H1 (cell line): Measurements from ENCODE around the gene DEFB131A.
"Not testable (repeated sequence)": the region's sequence is repeated elsewhere in the genome, so short reads cannot be mapped to it uniquely, and the experiment has no call there.

ENCODE experiments used
- EZH2 ChIP-seq: fragments of 200-600 bp; sonication (generic); IDR thresholded peaks from 2 replicates; pipeline ENCODE4 v1.7.1; 2012; ENCODE audit warnings: low read depth, mild to moderate bottlenecking, moderate library complexity, low read length, inconsistent platforms; ENCODE audit not compliant: severe bottlenecking
- POLR2A ChIP-seq, 2 experiments: IDR thresholded peaks; 1 replicate in 1 of 2; 2 replicates in 1 of 2; pipeline ENCODE4 v1.6.1; 2011; ENCODE audit warnings: low read depth in 2 of 2, low read length in 2 of 2, mild to moderate bottlenecking in 2 of 2; ENCODE audit errors: control extremely low read depth in 1 of 2
- RAD21 ChIP-seq, 2 experiments: IDR thresholded peaks in 1 of 2; conservative IDR thresholded peaks in 1 of 2; 2 replicates each; pipeline ENCODE4 v1.6.1; 2011; ENCODE audit warnings: low read depth in 2 of 2, low read length in 2 of 2, improper control_type of control experiment in 1 of 2, inconsistent platforms in 1 of 2, mild to moderate bottlenecking in 1 of 2, moderate library complexity in 1 of 2
- TAF1 ChIP-seq: IDR thresholded peaks from 2 replicates; pipeline ENCODE4 v1.6.1; 2011; ENCODE audit warnings: mild to moderate bottlenecking, low read depth, low read length
- TF ChIP-seq, protein P1 (sequence below), 3 experiments: IDR thresholded peaks; 1 replicate in 2 of 3; 2 replicates in 1 of 3; pipeline versions ENCODE4 v1.5.1 to v1.6.1; 2011; ENCODE audit warnings: low read length in 3 of 3, mild to moderate bottlenecking in 3 of 3, inconsistent platforms in 2 of 3, low read depth in 1 of 3, moderate library complexity in 1 of 3; ENCODE audit not compliant: insufficient read depth in 1 of 3; ENCODE audit errors: control extremely low read depth in 1 of 3

DNA sequence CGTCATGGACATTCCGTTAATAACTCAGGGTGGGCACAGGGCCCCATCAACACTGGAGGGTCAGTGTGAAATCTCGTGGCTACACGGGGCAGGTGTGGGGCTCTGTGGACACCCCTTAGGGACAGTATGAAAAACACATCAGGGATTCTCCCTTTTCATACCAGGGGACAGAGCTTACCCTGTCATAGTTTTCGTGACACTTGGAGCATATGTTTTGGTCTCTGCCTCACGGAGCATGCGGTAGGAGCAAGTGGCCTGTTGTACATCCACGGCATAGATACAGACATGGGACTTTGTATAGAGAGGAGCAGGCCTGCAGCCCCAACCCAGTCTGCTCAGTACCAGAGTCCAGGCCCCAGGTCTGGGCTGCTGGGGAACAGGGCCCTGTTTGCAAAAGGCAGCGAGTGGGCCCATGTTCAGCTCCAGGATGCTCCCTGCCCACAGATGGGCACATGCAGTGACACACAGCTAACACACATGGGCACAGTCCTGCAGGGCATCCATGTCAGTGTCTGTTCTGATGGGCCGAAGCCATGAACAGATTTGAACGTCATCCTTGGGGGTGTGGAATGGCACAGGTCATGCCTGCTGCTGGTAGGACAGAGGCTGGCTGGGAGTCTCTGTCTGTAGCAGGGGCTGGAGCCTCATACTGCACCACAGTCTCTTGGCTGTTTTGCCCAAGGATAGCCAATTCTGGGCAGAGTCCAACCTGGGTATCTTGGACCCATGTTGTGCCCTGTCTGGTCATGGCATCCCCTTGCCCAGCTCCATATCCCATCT is 50.2 kb downstream of the DEFB131A start:
- TF ChIP-seq RAD21 (IDR thresholded peaks at IDR 0.05 in 1 of 2, conservative IDR thresholded peaks at IDR 0.05 in 1 of 2; ENCODE audit: low read depth in 2 of 2, low read length in 2 of 2); EZH2; POLR2A (IDR thresholded peaks at IDR 0.05; ENCODE audit: control extremely low read depth in 1 of 2, low read depth in 2 of 2, low read length in 2 of 2); TAF1: not testable (repeated sequence)
- TF ChIP-seq, protein P1, sequence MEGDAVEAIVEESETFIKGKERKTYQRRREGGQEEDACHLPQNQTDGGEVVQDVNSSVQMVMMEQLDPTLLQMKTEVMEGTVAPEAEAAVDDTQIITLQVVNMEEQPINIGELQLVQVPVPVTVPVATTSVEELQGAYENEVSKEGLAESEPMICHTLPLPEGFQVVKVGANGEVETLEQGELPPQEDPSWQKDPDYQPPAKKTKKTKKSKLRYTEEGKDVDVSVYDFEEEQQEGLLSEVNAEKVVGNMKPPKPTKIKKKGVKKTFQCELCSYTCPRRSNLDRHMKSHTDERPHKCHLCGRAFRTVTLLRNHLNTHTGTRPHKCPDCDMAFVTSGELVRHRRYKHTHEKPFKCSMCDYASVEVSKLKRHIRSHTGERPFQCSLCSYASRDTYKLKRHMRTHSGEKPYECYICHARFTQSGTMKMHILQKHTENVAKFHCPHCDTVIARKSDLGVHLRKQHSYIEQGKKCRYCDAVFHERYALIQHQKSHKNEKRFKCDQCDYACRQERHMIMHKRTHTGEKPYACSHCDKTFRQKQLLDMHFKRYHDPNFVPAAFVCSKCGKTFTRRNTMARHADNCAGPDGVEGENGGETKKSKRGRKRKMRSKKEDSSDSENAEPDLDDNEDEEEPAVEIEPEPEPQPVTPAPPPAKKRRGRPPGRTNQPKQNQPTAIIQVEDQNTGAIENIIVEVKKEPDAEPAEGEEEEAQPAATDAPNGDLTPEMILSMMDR (IDR thresholded peaks at IDR 0.05; ENCODE audit: control extremely low read depth in 1 of 3, insufficient read depth in 1 of 3, low read depth in 1 of 3, low read length in 3 of 3): not testable (repeated sequence)
